Hepatocyte (in vitro differentiated cells): ENCODE measurements around the gene STK4. TPM values are rescaled to one million over a fixed set of nuclear protein-coding genes. Genes with fewer than 3 reads are reported as not detected.

Source experiments
- DNase-seq: peaks from one replicate; pipeline ENCODE4 v3.0.0-alpha.2; 2016; ENCODE audit warnings: low spot score
- H2AFZ ChIP-seq: fragments of 200-600 bp; sonication (generic); 2 replicates; pipeline ENCODE4 v1.6.0; 2016; ENCODE audit warnings: antibody characterized with exemption, mild to moderate bottlenecking
- H3K27ac ChIP-seq: fragments of 200-600 bp; sonication (generic); 2 replicates; pipeline ENCODE4 v1.5.1; 2016; ENCODE audit warnings: mild to moderate bottlenecking
- H3K27me3 ChIP-seq: fragments of 200-600 bp; sonication (generic); 2 replicates; pipeline ENCODE4 v1.6.1; 2016
- H3K36me3 ChIP-seq: fragments of 200-600 bp; sonication (generic); replicated peaks from 2 replicates; pipeline ENCODE4 v1.5.1; 2016; ENCODE audit warnings: low read depth; ENCODE audit not compliant: insufficient read depth
- H3K4me1 ChIP-seq: fragments of 200-600 bp; sonication (generic); 2 replicates; pipeline ENCODE4 v1.5.1; 2016; ENCODE audit warnings: mild to moderate bottlenecking, moderate library complexity; ENCODE audit not compliant: insufficient read depth
- H3K4me2 ChIP-seq: fragments of 200-600 bp; sonication (generic); 2 replicates; pipeline ENCODE4 v1.6.0; 2016
- H3K4me3 ChIP-seq: fragments of 200-600 bp; sonication (generic); 2 replicates; pipeline ENCODE4 v1.5.1; 2016; ENCODE audit warnings: mild to moderate bottlenecking
- H3K79me2 ChIP-seq: fragments of 200-600 bp; sonication (generic); 2 replicates; pipeline ENCODE4 v1.6.0; 2017; ENCODE audit warnings: mild to moderate bottlenecking
- H3K9me2 ChIP-seq: fragments of 200-600 bp; sonication (generic); replicated peaks from 2 replicates; pipeline ENCODE4 v1.6.0; 2017; ENCODE audit warnings: mild to moderate bottlenecking; ENCODE audit not compliant: insufficient read depth
- H3K9me3 ChIP-seq: fragments of 200-600 bp; sonication (generic); 2 replicates; pipeline ENCODE4 v1.5.1; 2016; ENCODE audit warnings: low read depth, mild to moderate bottlenecking
- H4K20me1 ChIP-seq: fragments of 200-600 bp; sonication (generic); 2 replicates; pipeline ENCODE4 v1.6.0; 2016; ENCODE audit warnings: mild to moderate bottlenecking; ENCODE audit not compliant: insufficient read depth, poor library complexity, severe bottlenecking
- EZH2 ChIP-seq: fragments of 200-600 bp; sonication (generic); IDR thresholded peaks from 2 replicates; pipeline ENCODE4 v1.6.1; 2016; ENCODE audit warnings: antibody characterized with exemption, mild to moderate bottlenecking, borderline replicate concordance
- EZH2phosphoT487 ChIP-seq: fragments of 200-600 bp; sonication (generic); IDR thresholded peaks from one replicate; pipeline ENCODE4 v1.6.1; 2018; ENCODE audit warnings: antibody characterized with exemption, mild to moderate bottlenecking, low read depth, moderate library complexity; ENCODE audit not compliant: unreplicated experiment, severe bottlenecking
- WGBS: methylation state at CpG from one replicate; pipeline ENCODE4 v1.1.6; 2016; ENCODE audit warnings: low lambda C conversion rate; ENCODE audit errors: missing lambda C conversion rate; 5-methylcytosine and 5-hydroxymethylcytosine counted together
- polyA plus RNA-seq: library from polyadenylated mRNA; unstranded; fragments of >200 nt; fragmentation: Nextera tagmentation; extraction: Ambion mirVana; gene quantifications from 2 replicates; pipeline ENCODE4 v1.2.1, GENCODE V29; 2016
- total RNA-seq: library from RNA; depleted of rRNA; stranded (reverse); fragments of >200 nt; gene quantifications from 2 replicates; pipeline ENCODE4 v1.2.3, GENCODE V29; 2014
- TF ChIP-seq, protein P1 (sequence below): fragments of 200-600 bp; sonication (generic); IDR thresholded peaks from 2 replicates; pipeline ENCODE4 v1.5.1; 2016; ENCODE audit warnings: antibody characterized with exemption, mild to moderate bottlenecking; ENCODE audit not compliant: poor library complexity

STK4 gene
- total and polyA plus RNA-seq, 2 experiments from 2014 or later, result 11.4 to 16.5 TPM

DNA sequence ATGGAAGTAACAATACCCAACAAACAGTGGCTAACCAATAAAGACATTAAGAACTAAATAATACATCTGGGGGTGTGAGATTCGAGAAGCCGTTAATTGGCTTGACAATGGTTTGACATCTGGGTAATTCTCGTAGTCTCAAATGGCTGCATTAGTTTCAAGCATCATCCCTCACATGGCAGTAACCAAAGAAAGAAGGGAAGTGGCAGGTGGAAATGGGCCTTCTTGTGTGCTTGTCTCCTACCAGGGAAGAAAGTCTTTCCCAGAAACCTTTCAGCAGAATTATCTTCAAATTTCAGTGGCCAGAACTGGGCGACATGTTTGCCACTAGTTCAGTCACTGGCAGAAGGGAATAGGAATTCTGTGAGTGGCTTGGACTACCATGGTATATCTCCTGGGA lies 10.4 kb downstream of the STK4 start:
- Histone ChIP-seq H3K9me3 (no peaks in the 10 kb centered on the region), H4K20me1 (no peaks in the 10 kb centered on the region), H3K4me2 (no peak overlapping the region), H3K4me3 (no peak overlapping the region), H3K4me1 (no peaks in the 10 kb centered on the region), H3K9me2 (no peaks in the 10 kb centered on the region), H3K79me2 (peaks cover 3% of the 10 kb centered on the region), H3K36me3 (no peaks in the 10 kb centered on the region), H3K27me3 (no peaks in the 10 kb centered on the region), H3K27ac (no peak overlapping the region), H2AFZ (no peak overlapping the region)
- WGBS, result 99% methylated on average over 4 of the region's 4 CpGs
- TF ChIP-seq EZH2phosphoT487, result no peak
- no peak for TF ChIP-seq EZH2
- TF ChIP-seq, protein P1, sequence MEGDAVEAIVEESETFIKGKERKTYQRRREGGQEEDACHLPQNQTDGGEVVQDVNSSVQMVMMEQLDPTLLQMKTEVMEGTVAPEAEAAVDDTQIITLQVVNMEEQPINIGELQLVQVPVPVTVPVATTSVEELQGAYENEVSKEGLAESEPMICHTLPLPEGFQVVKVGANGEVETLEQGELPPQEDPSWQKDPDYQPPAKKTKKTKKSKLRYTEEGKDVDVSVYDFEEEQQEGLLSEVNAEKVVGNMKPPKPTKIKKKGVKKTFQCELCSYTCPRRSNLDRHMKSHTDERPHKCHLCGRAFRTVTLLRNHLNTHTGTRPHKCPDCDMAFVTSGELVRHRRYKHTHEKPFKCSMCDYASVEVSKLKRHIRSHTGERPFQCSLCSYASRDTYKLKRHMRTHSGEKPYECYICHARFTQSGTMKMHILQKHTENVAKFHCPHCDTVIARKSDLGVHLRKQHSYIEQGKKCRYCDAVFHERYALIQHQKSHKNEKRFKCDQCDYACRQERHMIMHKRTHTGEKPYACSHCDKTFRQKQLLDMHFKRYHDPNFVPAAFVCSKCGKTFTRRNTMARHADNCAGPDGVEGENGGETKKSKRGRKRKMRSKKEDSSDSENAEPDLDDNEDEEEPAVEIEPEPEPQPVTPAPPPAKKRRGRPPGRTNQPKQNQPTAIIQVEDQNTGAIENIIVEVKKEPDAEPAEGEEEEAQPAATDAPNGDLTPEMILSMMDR, result no peak
- no peak for DNase-seq

DNA sequence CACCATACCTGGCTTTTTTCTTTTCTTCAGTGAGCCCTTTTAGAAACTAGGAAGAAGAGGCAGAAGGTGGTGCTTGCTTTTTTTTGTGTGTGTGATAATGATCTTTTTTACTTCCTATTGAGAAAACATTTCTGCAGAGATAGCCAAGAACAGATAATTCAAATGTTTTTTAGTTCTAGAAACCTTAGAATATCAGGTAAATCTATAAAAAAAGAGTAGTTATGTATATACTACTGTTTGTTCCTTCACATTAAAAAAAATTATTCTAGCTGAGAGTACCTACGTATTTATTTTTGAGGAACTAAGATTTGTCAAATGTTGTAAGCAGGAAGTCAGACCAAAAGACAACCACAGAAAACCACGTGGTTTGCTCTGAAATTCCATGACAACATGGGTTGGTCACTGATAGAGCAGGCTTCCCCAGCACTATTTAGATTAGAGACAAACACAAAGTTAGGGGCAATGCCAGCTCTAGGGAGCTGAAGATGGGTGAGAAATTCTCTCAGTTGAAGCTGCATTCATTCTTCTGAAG lies 12.8 kb downstream of the STK4 start:
- H3K27ac ChIP-seq, result no peak overlapping the region
- H3K9me2 ChIP-seq, result no peaks in the 10 kb centered on the region
- no peaks in the 10 kb centered on the region for H3K9me3 ChIP-seq
- WGBS, result 87% methylated on average over 2 of the region's 2 CpGs
- H3K4me2 ChIP-seq, result no peak overlapping the region
- H3K27me3 ChIP-seq, result no peaks in the 10 kb centered on the region
- no peak for TF ChIP-seq EZH2
- TF ChIP-seq, protein P1, result no peak
- no peak for TF ChIP-seq EZH2phosphoT487
- no peaks in the 10 kb centered on the region for H3K36me3 ChIP-seq
- H3K4me1 ChIP-seq, result no peaks in the 10 kb centered on the region
- no peak for DNase-seq
- H3K4me3 ChIP-seq, result no peak overlapping the region
- no peak overlapping the region for H2AFZ ChIP-seq
- no peaks in the 10 kb centered on the region for H3K79me2 ChIP-seq
- no peaks in the 10 kb centered on the region for H4K20me1 ChIP-seq

DNA sequence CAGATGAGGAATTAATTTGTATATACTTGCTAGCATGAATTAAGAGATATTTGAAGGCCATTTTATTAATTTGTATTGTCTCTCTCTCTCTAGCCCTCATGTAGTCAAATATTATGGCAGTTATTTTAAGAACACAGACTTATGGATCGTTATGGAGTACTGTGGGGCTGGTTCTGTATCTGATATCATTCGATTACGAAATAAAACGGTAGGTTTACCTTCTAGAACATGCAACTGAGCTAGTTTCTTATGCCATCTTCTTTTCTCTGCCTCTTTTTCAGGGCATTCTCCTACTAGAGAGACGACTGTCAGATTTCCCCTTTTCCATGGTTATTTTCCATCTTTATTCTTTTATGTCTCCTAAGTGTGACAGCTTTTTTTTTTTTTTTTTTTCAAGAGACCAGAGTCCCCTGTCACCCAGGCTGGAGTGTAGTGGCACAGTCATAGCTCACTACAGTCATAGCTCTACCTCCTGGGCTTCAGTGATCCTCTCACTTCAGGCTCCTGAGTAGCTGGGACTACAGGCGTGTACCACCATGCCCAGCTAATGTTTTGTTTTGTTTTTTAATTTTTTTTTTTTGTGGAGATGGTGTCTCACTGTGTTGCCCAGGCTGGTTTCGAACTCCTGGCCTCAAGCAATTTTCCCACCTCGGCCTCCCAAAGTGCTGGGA lies 15.6 kb downstream of the STK4 start:
- TF ChIP-seq EZH2phosphoT487 (no peak), EZH2 (no peak)
- TF ChIP-seq, protein P1, result no peak
- Histone ChIP-seq H2AFZ (no peak overlapping the region), H3K4me3 (no peak overlapping the region)

More for the DNA sequence above, 15.6 kb downstream of the STK4 start:
- no peak overlapping the region for H3K27ac ChIP-seq
- no peaks in the 10 kb centered on the region for H3K27me3 ChIP-seq
- 98% methylated on average over 8 of the region's 8 CpGs for WGBS
- no peak for DNase-seq
- H3K4me1 ChIP-seq, result no peaks in the 10 kb centered on the region
- no peaks in the 10 kb centered on the region for H3K36me3 ChIP-seq
- H4K20me1 ChIP-seq, result no peaks in the 10 kb centered on the region
- H3K4me2 ChIP-seq, result no peak overlapping the region
- no peaks in the 10 kb centered on the region for H3K9me2 ChIP-seq
- no peaks in the 10 kb centered on the region for H3K9me3 ChIP-seq
- no peaks in the 10 kb centered on the region for H3K79me2 ChIP-seq
